ENCODE data around the gene SAMD11.

The SAMD11 gene

GRCh38 chr1:916173-917075 lies 7.3 kb upstream of the SAMD11 start:
- no peaks in the 10 kb centered on the region; the same call in 1 of the 2 replicates for H3K4me1 ChIP-seq (ENCODE audit: low read length)
- H3F3A ChIP-seq (ENCODE audit: insufficient read depth, low read length), result no peaks in the 10 kb centered on the region
- H3K9ac ChIP-seq (ENCODE audit: low read length), result no peak overlapping the region
- peaks cover 98% of the 10 kb centered on the region for H3K27me3 ChIP-seq (replicated peaks; ENCODE audit: insufficient read depth, low read length)
- H3K4me2 ChIP-seq (ENCODE audit: low read depth, low read length), result no peak overlapping the region
- no peak overlapping the region for H3K4me3 ChIP-seq (ENCODE audit: low read length)
- H3K9me2 ChIP-seq (replicated peaks; ENCODE audit: insufficient read depth, low read length), result no peaks in the 10 kb centered on the region
- no peak overlapping the region for H3K27ac ChIP-seq (ENCODE audit: low read length)
- H2AFZ ChIP-seq (ENCODE audit: low read length), result no peak overlapping the region
- DNase-seq, result no peak
- no peaks in the 10 kb centered on the region for H4K20me1 ChIP-seq (ENCODE audit: insufficient read depth, low read length)
- no peaks in the 10 kb centered on the region for H3K36me3 ChIP-seq (replicated peaks; ENCODE audit: insufficient read depth, low read length)
- no peaks in the 10 kb centered on the region for H3K79me2 ChIP-seq (ENCODE audit: low read length)
- TF ChIP-seq CTCF (IDR thresholded peaks at IDR 0.05; ENCODE audit: low read length) (no peak), EZH2 (optimal IDR thresholded peaks at IDR 0.05; ENCODE audit: low read depth, low read length) (no peak), EZH2phosphoT487 (IDR thresholded peaks at IDR 0.05; ENCODE audit: low read length) (no peak)
- no peaks in the 10 kb centered on the region for H3K9me3 ChIP-seq (replicated peaks; ENCODE audit: insufficient read depth, low read length)

GRCh38 chr1:917076-917459 lies 6.7 kb upstream of the SAMD11 start:
- Histone ChIP-seq H3K9ac (ENCODE audit: low read length) (no peak overlapping the region), H3K36me3 (replicated peaks; ENCODE audit: insufficient read depth, low read length) (no peaks in the 10 kb centered on the region), H3K79me2 (ENCODE audit: low read length) (no peaks in the 10 kb centered on the region), H3K4me1 (ENCODE audit: low read length) (no peaks in the 10 kb centered on the region; the same call in 1 of the 2 replicates), H4K20me1 (ENCODE audit: insufficient read depth, low read length) (no peaks in the 10 kb centered on the region), H3K27me3 (replicated peaks; ENCODE audit: insufficient read depth, low read length) (peaks cover 99% of the 10 kb centered on the region), H3K4me3 (ENCODE audit: low read length) (no peak overlapping the region), H3K9me3 (replicated peaks; ENCODE audit: insufficient read depth, low read length) (no peaks in the 10 kb centered on the region), H3K9me2 (replicated peaks; ENCODE audit: insufficient read depth, low read length) (no peaks in the 10 kb centered on the region), H3K27ac (ENCODE audit: low read length) (no peak overlapping the region), H3F3A (ENCODE audit: insufficient read depth, low read length) (no peaks in the 10 kb centered on the region), H3K4me2 (ENCODE audit: low read depth, low read length) (no peak overlapping the region), H2AFZ (ENCODE audit: low read length) (no peak overlapping the region)
- DNase-seq, result no peak
- TF ChIP-seq EZH2 (optimal IDR thresholded peaks at IDR 0.05; ENCODE audit: low read depth, low read length) (no peak), EZH2phosphoT487 (IDR thresholded peaks at IDR 0.05; ENCODE audit: low read length) (no peak), CTCF (IDR thresholded peaks at IDR 0.05; ENCODE audit: low read length) (no peak)

GRCh38 chr1:917466-918091 lies 6.1 kb upstream of the SAMD11 start:
- H2AFZ ChIP-seq (ENCODE audit: low read length), result no peak overlapping the region
- no peak overlapping the region for H3K27ac ChIP-seq (ENCODE audit: low read length)
- H3K4me2 ChIP-seq (ENCODE audit: low read depth, low read length), result no peak overlapping the region
- H3K27me3 ChIP-seq (replicated peaks; ENCODE audit: insufficient read depth, low read length), result peaks cover 100% of the 10 kb centered on the region
- H3K79me2 ChIP-seq (ENCODE audit: low read length), result no peaks in the 10 kb centered on the region
- H4K20me1 ChIP-seq (ENCODE audit: insufficient read depth, low read length), result no peaks in the 10 kb centered on the region
- no peaks in the 10 kb centered on the region for H3K9me3 ChIP-seq (replicated peaks; ENCODE audit: insufficient read depth, low read length)
- H3K9me2 ChIP-seq (replicated peaks; ENCODE audit: insufficient read depth, low read length), result no peaks in the 10 kb centered on the region
- no peak for TF ChIP-seq EZH2 (optimal IDR thresholded peaks at IDR 0.05; ENCODE audit: low read depth, low read length)
- TF ChIP-seq CTCF (IDR thresholded peaks at IDR 0.05; ENCODE audit: low read length), result no peak
- no peak for TF ChIP-seq EZH2phosphoT487 (IDR thresholded peaks at IDR 0.05; ENCODE audit: low read length)
- H3K4me3 ChIP-seq (ENCODE audit: low read length), result no peak overlapping the region
- H3K9ac ChIP-seq (ENCODE audit: low read length), result no peak overlapping the region
- H3F3A ChIP-seq (ENCODE audit: insufficient read depth, low read length), result no peaks in the 10 kb centered on the region
- no peak for DNase-seq
- no peaks in the 10 kb centered on the region for H3K36me3 ChIP-seq (replicated peaks; ENCODE audit: insufficient read depth, low read length)
- no peaks in the 10 kb centered on the region; the same call in 1 of the 2 replicates for H3K4me1 ChIP-seq (ENCODE audit: low read length)
